ENCODE results near the gene PIMREG. TPM values are rescaled to one million over a fixed set of nuclear protein-coding genes. Genes with fewer than 3 reads are reported as not detected.

The PIMREG gene
- total RNA-seq, 1 experiment from 2014 or later, result 46.6 TPM

- no peaks in the 10 kb centered on the region for H3K36me3 ChIP-seq
- no peak for DNase-seq
- H3K4me3 ChIP-seq, result no peak overlapping the region
- H3K27me3 ChIP-seq, result no peaks in the 10 kb centered on the region
- H3K9me3 ChIP-seq, result no peaks in the 10 kb centered on the region
These were observed 15.0 kb upstream of the PIMREG start for GRCh38 chr17:6429266-6429665.

- H3K27me3 ChIP-seq, result no peaks in the 10 kb centered on the region
- H3K4me3 ChIP-seq, result no peak overlapping the region
- no peaks in the 10 kb centered on the region for H3K36me3 ChIP-seq
- DNase-seq, result no peak
- H3K9me3 ChIP-seq, result no peaks in the 10 kb centered on the region
These were observed 13.5 kb upstream of the PIMREG start for GRCh38 chr17:6430769-6431168.

GRCh38 chr17:6435051-6435450 is 9.2 kb upstream of the PIMREG start, which contains the start of gene AIPL1:
AIPL1 (minus strand) TSS chr17:6435121; CDS start chr17:6435104, 17 bp downstream.
- Histone ChIP-seq H3K9me3 (no peaks in the 10 kb centered on the region), H3K36me3 (no peaks in the 10 kb centered on the region), H3K27me3 (no peaks in the 10 kb centered on the region), H3K4me3 (no peak within 1 kb of the TSS)
- no peak for DNase-seq

- H3K36me3 ChIP-seq, result no peaks in the 10 kb centered on the region
- no peaks in the 10 kb centered on the region for H3K9me3 ChIP-seq
These were observed 8.3 kb upstream of the PIMREG start for GRCh38 chr17:6435968-6436367.

GRCh38 chr17:6437466-6437865 is 6.8 kb upstream of the PIMREG start:
- DNase-seq, result no peak
- no peaks in the 10 kb centered on the region for H3K36me3 ChIP-seq

More at GRCh38 chr17:6435968-6436367, 8.3 kb upstream of the PIMREG start:
- Histone ChIP-seq H3K27me3 (no peaks in the 10 kb centered on the region), H3K4me3 (no peak overlapping the region)
- peak; percentile 23 for DNase-seq

DNA sequence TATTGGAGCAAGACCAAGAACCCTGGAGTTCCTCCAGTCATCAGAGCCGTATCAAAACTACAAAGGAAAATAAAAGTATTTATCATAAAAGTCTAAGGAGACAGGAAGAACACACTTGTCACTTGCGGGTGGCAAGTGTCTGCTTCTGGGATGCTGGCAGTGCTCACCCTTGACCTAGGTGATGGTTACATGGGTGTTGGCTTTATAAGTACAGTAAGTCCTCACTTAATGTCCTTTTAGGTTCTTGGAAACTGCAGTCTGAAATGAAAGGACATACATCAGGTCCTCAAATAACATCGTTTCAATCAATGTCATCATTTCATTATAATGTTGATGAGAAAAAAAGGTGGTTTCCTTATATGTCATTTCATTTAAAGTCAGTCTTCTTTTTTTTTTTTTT is 6.3 kb upstream of the PIMREG start:
- no peaks in the 10 kb centered on the region for H3K27me3 ChIP-seq
- no peaks in the 10 kb centered on the region for H3K9me3 ChIP-seq
- DNase-seq, result no peak
- no peak overlapping the region for H3K4me3 ChIP-seq
- no peaks in the 10 kb centered on the region for H3K36me3 ChIP-seq

More at GRCh38 chr17:6437466-6437865, 6.8 kb upstream of the PIMREG start:
- no peaks in the 10 kb centered on the region for H3K27me3 ChIP-seq
- no peak overlapping the region for H3K4me3 ChIP-seq
- H3K9me3 ChIP-seq, result no peaks in the 10 kb centered on the region

GRCh38 chr17:6439951-6440350 is 4.3 kb upstream of the PIMREG start:
- no peak for DNase-seq
- Histone ChIP-seq H3K4me3 (no peak overlapping the region), H3K27me3 (no peaks in the 10 kb centered on the region), H3K9me3 (no peaks in the 10 kb centered on the region), H3K36me3 (no peaks in the 10 kb centered on the region)

DNA sequence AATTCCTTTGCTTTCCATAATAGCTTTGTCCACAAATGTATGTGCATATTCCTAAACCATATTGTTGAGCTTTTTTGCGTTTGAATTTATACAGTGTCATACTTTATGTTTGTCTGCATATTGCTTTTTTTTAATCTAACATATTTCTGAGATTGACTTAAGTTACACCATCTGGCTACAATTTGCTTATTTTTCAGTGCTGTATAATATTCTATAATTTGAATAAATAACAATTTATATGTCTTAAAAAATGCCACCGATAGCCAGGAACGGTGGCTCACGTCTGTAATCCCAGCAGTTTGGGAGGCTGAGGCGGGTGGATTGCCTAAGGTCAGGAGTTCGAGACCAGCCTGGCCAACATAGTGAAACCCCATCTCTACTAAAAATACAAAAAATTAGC is 1.5 kb upstream of the PIMREG start:
- no peaks in the 10 kb centered on the region for H3K27me3 ChIP-seq
- no peaks in the 10 kb centered on the region; the same call in 1 of the 2 replicates for H3K36me3 ChIP-seq
- no peaks in the 10 kb centered on the region for H3K9me3 ChIP-seq
- no peak overlapping the region for H3K4me3 ChIP-seq
- DNase-seq, result no peak

DNA sequence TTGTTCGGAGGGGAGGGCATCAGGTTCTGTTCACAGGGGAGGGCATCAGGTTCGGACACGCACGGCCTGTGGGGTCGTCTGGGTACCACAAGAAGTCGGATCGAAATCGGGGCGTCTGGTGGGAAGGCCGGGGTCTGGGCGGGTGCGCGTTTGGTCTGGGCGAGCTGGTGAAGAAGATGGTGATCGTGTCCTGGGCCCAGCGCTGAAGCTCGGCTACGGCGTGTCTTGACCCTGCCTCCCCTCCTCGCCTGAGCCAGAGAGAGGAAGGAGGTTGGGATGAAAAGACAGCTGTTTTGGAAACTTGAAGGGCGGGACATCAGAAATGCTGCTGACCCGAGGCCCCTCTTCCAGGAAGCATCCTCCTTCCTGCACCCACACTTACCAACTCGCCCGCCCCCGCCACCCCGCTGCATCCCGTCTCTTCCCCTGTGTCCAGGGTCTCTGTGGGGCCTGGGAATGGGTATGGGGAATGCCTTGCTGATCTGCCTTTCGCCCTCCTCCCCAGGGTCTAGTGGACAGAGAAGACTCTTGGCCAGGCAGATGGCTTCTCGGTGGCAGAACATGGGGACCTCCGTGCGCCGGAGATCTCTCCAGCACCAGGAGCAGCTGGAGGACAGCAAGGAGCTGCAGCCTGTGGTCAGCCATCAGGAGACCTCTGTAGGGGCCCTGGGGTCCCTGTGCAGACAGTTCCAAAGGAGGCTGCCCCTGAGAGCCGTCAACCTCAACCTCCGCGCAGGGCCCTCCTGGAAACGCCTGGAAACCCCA is 498 bp downstream of the PIMREG start:
- no peak for DNase-seq
- Histone ChIP-seq H3K9me3 (no peaks in the 10 kb centered on the region), H3K27me3 (no peaks in the 10 kb centered on the region), H3K4me3 (peak overlapping the region; percentile 65), H3K36me3 (no peaks in the 10 kb centered on the region; the same call in 1 of the 2 replicates)

GRCh38 chr17:6446516-6447100 is 2.4 kb downstream of the PIMREG start:
- no peak overlapping the region for H3K4me3 ChIP-seq
- H3K36me3 ChIP-seq, result no peaks in the 10 kb centered on the region; the same call in 1 of the 2 replicates
- H3K27me3 ChIP-seq, result no peaks in the 10 kb centered on the region
- H3K9me3 ChIP-seq, result no peaks in the 10 kb centered on the region
- no peak for DNase-seq

DNA sequence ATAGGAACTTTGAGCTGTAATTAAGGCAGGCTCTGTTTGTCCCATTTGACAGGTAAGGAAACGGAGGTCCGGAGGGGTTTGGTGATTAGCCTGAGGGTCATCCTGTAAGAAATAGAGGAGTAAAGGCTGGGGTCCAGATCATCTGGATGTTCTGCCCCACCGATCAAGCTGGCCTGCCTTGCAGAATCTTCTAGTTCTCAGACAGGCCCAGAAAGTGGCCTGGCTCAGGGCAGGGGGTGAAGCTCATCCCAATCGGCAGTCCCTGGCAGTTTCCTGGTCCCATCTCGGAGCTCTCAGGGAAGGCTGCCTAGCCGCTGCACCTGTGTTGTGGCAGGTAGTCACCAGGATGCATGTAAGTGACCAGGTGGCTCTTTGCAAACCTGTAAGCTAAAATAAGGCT is 4.2 kb downstream of the PIMREG start:
- H3K27me3 ChIP-seq, result no peaks in the 10 kb centered on the region
- H3K9me3 ChIP-seq, result no peaks in the 10 kb centered on the region
- no peak for DNase-seq
- H3K4me3 ChIP-seq, result no peak overlapping the region
- H3K36me3 ChIP-seq, result no peaks in the 10 kb centered on the region; the same call in 1 of the 2 replicates

- Histone ChIP-seq H3K9me3 (no peaks in the 10 kb centered on the region), H3K36me3 (no peaks in the 10 kb centered on the region; the same call in 1 of the 2 replicates), H3K4me3 (no peak overlapping the region), H3K27me3 (no peaks in the 10 kb centered on the region)
- DNase-seq, result no peak
These were observed 5.1 kb downstream of the PIMREG start for GRCh38 chr17:6449307-6449706.

- H3K27me3 ChIP-seq, result no peaks in the 10 kb centered on the region
- H3K9me3 ChIP-seq, result no peaks in the 10 kb centered on the region
- no peak overlapping the region for H3K4me3 ChIP-seq
- no peaks in the 10 kb centered on the region; the same call in 1 of the 2 replicates for H3K36me3 ChIP-seq
- no peak for DNase-seq
These were observed 6.9 kb downstream of the PIMREG start for GRCh38 chr17:6450926-6451832.

GRCh38 chr17:6452471-6453266 is 8.4 kb downstream of the PIMREG start:
- Histone ChIP-seq H3K4me3 (no peak overlapping the region), H3K36me3 (no peaks in the 10 kb centered on the region; the same call in 1 of the 2 replicates), H3K9me3 (no peaks in the 10 kb centered on the region), H3K27me3 (no peaks in the 10 kb centered on the region)
- DNase-seq, result no peak

DNA sequence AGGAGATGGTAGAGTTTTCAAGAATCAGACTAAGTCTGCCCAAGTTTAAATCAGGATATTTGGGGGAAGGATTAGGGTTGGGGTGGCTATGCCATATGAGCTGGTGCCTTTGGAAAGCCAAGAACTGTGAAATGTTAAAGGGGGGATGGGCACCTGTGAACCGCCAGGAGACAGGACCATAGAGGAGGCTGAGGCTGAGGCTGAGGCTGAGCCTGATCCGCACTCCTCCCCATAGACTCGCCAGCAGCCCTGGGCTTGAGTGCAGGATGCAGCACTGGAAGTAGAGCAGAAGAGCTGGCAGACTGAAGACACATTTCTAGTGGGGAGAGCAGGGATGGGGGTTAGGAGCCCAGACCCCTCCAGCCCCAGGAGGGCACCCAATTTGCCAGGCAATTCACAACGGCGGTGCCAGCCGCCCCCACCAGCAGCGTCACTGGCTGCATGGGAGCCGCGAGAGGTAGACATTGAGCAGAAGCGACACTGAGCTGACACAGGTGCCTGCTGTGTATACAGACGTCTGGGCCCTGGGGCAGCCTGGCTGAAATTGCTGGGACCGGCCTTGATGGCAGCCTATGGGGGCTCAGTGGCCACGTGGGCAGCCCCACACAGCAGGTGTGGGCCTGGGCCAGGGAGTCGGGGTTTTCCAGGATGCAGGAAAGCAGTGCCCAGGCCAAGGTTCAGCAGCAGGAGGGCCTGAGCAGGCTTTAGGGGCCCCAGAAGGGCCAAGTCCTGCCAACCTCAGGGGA is 9.2 kb downstream of the PIMREG start:
- no peak for DNase-seq
- Histone ChIP-seq H3K27me3 (no peaks in the 10 kb centered on the region), H3K4me3 (no peak overlapping the region), H3K9me3 (no peaks in the 10 kb centered on the region), H3K36me3 (no peaks in the 10 kb centered on the region)

Data from MG63 (cell line).